Measurements from ENCODE around the gene FOXP2.

GRCh38 chr7:114527589-114527988 is 113.0 kb downstream of the FOXP2 start:
- no peak for TF ChIP-seq PATZ1 (CRISPR knock-in tag; IDR thresholded peaks at IDR 0.05; ENCODE audit: borderline replicate concordance)
- TF ChIP-seq ARNTL (CRISPR knock-in tag; IDR thresholded peaks at IDR 0.05; ENCODE audit: borderline replicate concordance, low read depth): no peak
- no peak for TF ChIP-seq ZFP3 (CRISPR knock-in tag; IDR thresholded peaks at IDR 0.05)
- no peak for TF ChIP-seq CREB5 (CRISPR knock-in tag; IDR thresholded peaks at IDR 0.05; ENCODE audit: low read depth)
- no peak for TF ChIP-seq ZC3H10 (CRISPR knock-in tag; IDR thresholded peaks at IDR 0.05)
- TF ChIP-seq PPARA (CRISPR knock-in tag; IDR thresholded peaks at IDR 0.05; ENCODE audit: borderline replicate concordance): no peak
